ENCODE results near the gene GPATCH11.
A peak's percentile ranks its signal among the peaks of the same experiment; 100 is the strongest.

GPATCH11 gene

DNA sequence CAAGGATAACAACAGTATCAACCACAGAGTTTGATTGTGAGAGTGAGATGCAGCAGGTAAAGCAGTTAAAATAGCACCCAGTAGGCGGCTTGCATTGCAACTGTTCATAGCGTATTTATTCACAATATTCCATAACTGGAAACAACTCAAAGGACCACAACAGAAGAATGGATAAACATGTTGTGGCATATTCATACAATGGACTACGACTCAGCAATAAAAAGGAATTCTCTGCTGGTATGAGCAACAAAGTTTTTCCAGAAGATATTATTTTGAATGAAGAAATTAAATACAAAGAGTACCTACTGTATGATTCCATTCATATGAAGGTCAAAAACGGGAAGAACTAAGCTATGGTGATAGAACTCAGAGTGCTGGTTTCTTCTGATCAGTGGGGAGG, 25.2 kb downstream of the GPATCH11 start:
- DNase-seq (ENCODE audit: low read depth): no peak

DNA sequence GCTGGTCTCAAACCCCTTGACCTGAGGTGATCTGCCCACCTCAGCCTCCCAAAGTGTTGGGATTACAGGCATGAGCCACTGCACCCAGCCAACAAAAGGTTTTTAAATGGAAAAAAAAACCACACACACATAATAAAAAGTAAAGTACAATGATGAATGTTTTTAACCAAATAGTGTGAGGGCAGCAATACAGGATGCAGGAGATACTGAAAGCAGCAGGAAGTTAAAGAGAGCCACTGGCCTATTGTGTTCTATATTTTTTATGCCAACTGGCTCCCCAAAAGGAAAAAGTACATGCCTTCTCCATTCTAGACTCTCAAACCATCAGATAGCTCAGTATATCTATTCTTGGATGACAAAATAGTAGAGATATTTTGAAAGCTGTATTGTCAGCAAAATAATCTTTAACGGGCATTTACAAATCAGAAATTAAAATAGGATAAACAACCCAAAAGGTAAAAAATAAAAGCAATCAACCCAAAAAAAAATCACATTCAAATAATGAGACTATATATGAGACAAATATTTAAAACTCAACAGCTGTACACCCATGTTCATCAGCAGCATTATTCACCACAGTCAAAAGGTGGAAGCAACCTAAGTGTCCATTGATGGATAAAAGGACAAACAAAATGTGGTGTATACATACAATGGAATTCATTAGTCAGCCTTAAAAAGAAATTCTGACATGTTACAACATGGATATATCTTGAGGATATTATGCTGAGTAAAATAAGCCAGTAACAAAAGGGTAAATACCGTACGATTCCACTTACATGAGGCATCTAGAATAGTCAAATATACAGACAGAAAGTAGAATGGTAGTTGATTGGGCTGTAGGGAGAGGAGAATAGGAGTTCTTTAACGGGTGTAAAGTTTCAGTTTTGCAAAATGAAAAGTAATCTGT, 26.2 kb downstream of the GPATCH11 start:
- no peak for DNase-seq (ENCODE audit: low read depth)

DNA sequence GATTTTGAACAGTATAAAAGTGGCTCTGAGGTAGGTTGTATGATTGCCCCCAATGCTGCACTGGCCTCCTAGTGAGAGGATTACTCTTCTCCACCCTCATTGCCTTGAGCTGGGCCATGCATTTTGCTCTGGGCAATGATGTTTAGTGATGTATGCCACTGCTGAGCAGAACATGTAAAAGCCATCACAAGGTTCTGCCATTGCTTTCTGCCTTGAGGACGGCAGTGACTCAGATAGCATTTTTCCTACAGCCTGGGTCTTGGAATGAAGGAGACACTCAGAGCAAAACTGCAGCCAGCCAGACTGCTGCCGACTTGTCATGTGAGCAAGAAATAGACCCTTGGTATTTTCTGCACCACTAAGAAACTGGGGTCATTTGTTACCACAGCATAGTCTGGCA, 27.6 kb downstream of the GPATCH11 start:
- DNase-seq (ENCODE audit: low read depth): no peak

DNA sequence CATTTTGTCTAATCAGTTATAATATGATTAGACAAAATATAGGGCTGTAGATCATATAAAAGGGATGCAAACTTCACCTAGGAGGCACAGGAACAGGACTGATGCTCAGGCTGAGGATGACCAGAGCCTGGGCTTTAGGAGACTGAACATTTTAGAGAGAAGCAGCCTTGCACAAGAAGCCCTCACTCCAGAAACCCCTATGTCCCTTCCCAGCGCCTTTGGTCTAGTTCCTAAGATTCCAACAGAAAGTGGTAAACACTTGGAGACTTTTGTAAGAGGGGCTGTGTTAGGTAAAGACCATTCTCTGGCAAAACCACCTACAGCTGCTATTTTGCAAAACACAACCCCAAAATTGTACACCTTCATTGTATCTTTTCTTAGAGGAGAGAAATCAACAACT, 33.2 kb downstream of the GPATCH11 start:
- no peak for DNase-seq (ENCODE audit: low read depth)

DNA sequence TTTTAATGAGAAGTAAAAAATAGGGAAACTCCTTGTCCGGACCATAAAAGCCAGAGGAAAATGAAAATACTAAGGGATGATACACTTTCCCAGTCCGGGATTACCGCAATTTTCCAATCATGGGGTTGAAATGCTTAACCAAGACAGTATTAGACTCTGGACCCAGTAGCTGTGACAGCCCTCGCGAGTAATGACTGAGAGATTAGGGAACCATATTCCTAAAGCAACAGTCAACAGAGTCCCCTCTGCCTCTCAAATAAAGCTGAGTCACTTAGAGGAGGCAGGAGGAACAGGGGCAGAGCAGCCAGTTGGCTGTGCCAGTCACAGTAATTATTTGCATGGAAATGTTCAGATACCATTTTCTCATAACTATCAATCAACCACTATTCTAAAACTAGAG, 34.8 kb downstream of the GPATCH11 start:
- DNase-seq (ENCODE audit: low read depth): no peak

DNA sequence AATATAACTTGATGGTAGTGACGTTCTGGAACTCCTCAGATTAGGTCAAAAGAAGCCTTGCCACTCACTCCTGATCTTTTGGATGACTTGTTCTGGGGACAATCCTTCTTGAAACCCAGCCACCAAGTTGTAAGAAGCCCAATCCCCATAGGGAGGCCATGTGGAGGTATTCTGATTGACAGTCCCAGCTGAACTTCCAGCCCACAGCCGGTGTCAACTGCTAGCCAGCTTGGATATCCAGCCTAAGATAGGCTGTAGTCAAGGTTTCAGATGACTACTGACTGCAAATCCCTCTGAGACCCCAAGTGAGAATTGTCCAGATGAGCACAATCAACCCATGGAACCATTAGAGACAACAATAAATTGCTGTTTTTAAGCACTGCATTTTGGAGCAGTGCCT, 41.1 kb downstream of the GPATCH11 start:
- no peak for DNase-seq (ENCODE audit: low read depth)

DNA sequence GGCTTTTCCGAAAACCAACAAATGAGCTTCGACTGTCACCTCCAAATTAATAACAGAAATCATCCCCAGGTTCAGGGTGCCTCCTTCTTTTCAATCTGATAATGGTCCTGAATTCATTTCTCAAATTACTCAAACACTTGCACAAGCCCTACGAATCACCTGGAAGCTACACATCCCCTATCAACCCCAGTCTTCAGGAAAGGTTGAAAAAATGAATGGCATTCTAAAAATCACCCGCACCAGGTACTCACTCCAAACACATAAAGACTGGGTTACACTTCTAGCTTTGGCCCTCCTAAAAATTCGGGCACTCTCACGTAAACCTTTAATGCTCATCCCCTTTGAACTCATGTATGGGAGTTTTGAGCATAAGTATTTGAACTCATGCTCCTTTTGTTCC, 48.6 kb downstream of the GPATCH11 start:
- no peak for DNase-seq (ENCODE audit: low read depth)

DNA sequence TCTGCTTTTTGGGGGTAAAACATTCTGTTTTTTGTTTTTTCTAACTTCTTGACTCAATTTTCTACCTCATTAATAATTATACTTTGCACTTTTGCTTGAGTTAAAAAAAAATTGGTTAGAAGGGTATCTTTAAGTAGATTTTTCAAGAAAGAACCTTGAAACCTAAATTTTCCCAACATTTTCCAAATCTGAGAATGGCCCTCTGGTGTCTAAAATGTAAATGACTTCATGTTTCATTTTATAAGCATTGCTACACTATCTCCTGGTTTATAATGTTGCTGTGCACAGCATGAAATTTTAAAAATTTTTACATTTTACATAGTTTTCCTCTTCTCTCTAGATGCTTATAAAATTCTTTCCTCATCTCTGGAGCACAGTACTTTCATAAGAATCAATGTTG, 58.2 kb downstream of the GPATCH11 start:
- DNase-seq (ENCODE audit: low read depth): no peak

DNA sequence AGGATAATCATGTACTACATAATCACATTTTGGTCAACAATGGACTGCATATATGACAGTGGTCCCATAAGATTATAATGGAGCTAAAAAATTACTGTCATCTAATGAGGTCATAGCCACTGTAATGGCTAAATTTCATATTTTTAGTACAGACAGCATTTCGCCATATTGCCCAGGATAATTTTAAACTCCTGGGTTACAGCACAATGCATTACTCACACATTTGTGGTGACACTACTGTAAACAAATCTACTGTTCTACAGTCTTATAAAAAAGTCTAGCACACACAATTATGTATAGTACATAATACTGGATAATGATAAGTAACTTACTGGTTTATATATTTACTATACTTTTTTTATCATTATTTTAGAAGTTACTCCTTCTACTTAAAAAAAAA, 59.7 kb downstream of the GPATCH11 start:
- DNase-seq (ENCODE audit: low read depth): peak; percentile 16

DNA sequence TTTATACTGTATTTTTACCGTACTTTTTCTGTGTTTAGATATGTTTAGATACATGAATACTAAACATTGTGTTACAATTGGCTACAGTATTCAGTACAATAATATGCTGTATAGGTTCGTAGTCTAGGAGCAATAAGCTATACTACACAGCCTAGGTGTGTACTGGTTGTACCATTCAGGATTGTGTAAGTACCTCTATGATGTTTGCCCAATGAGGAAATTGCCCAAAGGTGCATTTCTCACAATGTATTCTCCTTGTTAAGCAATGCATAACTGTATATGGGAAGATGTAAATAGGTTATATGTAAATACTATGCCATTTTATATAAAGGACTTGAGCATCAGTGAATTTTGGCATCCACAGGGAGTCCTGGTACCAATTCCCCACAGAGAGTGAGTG, 61.7 kb downstream of the GPATCH11 start:
- no peak for DNase-seq (ENCODE audit: low read depth)

DNA sequence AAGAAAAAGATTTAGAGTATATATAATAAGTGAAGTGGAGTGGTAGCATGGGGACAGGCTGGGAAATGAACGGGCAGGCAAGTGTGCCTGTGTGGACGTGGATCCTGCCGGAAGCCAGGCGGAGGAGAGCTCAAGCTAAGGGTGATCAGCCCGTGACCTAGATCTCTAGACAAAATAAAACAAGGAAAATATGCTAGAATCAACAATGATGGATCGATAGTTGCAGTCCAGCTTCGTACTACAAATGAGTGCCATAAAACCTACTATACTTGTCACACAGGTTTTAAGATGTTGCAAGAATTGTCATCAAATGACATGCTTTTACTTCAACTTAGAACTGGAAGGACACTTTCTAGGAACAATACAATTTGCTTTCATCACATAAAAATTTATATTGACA, 64.0 kb downstream of the GPATCH11 start:
- DNase-seq (ENCODE audit: low read depth): no peak
